Endothelial cell of umbilical vein (primary cell): ENCODE results near the gene LRRC47. TPM values are rescaled to one million over a fixed set of nuclear protein-coding genes. Genes with fewer than 3 reads are reported as not detected.
"Not testable (repeated sequence)": the region's sequence is repeated elsewhere in the genome, so short reads cannot be mapped to it uniquely, and the experiment has no call there.

Experiments used
- BruUV-seq: library from RNA; stranded (reverse); fragments of 400-500 nt; replicated peaks from 2 replicates; lab custom pipeline; 2021; lab: Mats Ljungman, UMichigan
- CTCF ChIA-PET: fragments of 300-600, 350-600 bp; sonication (Branson Sonifier 250); formaldehyde crosslinking; loops from one replicate; lab custom pipeline; 2021; ENCODE audit warnings: antibody characterized with exemption, inconsistent platforms; lab: Charles Lee
- POLR2A ChIA-PET: fragments of 300-600, 350-600 bp; sonication (Branson Sonifier 250); formaldehyde crosslinking; loops from one replicate; lab custom pipeline; 2021; ENCODE audit warnings: antibody characterized with exemption, inconsistent platforms; lab: Charles Lee
- DNase-seq: peaks from one replicate; pipeline ENCODE4 v3.0.0-alpha.2; 2011; ENCODE audit warnings: low read depth, low spot score
- FAIRE-seq: peaks from 2 replicates; lab custom pipeline; 2011; peaks lifted over from hg19 to GRCh38; lab: Jason Lieb, UNC
- H2AFZ ChIP-seq: 2 replicates; pipeline ENCODE4 v1.6.0; 2012; ENCODE audit warnings: low read depth, low read length, control low read depth, inconsistent platforms
- H3K27ac ChIP-seq: 2 replicates; pipeline ENCODE4 v1.5.1; 2011; ENCODE audit warnings: low read depth, mild to moderate bottlenecking, control low read depth, low read length, moderate library complexity; ENCODE audit not compliant: insufficient read depth
- H3K27me3 ChIP-seq, 2 experiments: 2 replicates each; pipeline versions ENCODE4 v1.6.0 to v1.6.1; 2011; ENCODE audit warnings: low read length in 2 of 2, mixed read lengths in 1 of 2; ENCODE audit not compliant: control insufficient read depth in 2 of 2, insufficient read depth in 2 of 2
- H3K36me3 ChIP-seq, 2 experiments: 2 replicates in 1 of 2; 3 replicates in 1 of 2; pipeline ENCODE4 v1.5.1; 2011; ENCODE audit warnings: low read length in 2 of 2, mild to moderate bottlenecking in 1 of 2, moderate library complexity in 1 of 2; ENCODE audit not compliant: control insufficient read depth in 2 of 2, insufficient read depth in 2 of 2; ENCODE audit errors: extremely low read depth in 1 of 2
- H3K4me1 ChIP-seq: 3 replicates; pipeline ENCODE4 v1.5.1; 2011; ENCODE audit warnings: mild to moderate bottlenecking, low read length; ENCODE audit not compliant: control insufficient read depth, insufficient read depth; ENCODE audit errors: extremely low read depth
- H3K4me2 ChIP-seq: 2 replicates; pipeline ENCODE4 v1.6.1; 2011; ENCODE audit warnings: low read length, control low read depth, mixed read lengths; ENCODE audit not compliant: insufficient read depth
- H3K4me3 ChIP-seq, 3 experiments: fragments of 200-600 bp in 1 of 3; sonication (generic), shearing (Covaris generic) in 1 of 3; replicated peaks in 1 of 3; 2 replicates each; pipeline ENCODE4 v1.5.1; 2011 to 2016; ENCODE audit warnings: control low read depth in 3 of 3, low read length in 3 of 3, mild to moderate bottlenecking in 2 of 3, inconsistent platforms in 1 of 3, low read depth in 1 of 3, moderate library complexity in 1 of 3; ENCODE audit not compliant: insufficient read depth in 1 of 3
- H3K79me2 ChIP-seq: 2 replicates; pipeline ENCODE4 v1.6.0; 2012; ENCODE audit warnings: low read length, inconsistent platforms; ENCODE audit not compliant: control insufficient read depth, insufficient read depth
- H3K9ac ChIP-seq: replicated peaks from 2 replicates; pipeline ENCODE3; 2011; ENCODE audit warnings: low read length, control low read depth; ENCODE audit not compliant: insufficient read depth; ENCODE audit errors: extremely low read depth
- H3K9me1 ChIP-seq: replicated peaks from 3 replicates; pipeline ENCODE4 v1.6.0; 2011; ENCODE audit warnings: mild to moderate bottlenecking, low read length; ENCODE audit not compliant: control insufficient read depth, insufficient read depth; ENCODE audit errors: extremely low read depth
- H3K9me3 ChIP-seq: replicated peaks from 2 replicates; pipeline ENCODE4 v1.5.1; 2012; ENCODE audit warnings: low read length, inconsistent platforms; ENCODE audit not compliant: control insufficient read depth, insufficient read depth
- H4K20me1 ChIP-seq: replicated peaks from 2 replicates; pipeline ENCODE3; 2011; ENCODE audit warnings: mild to moderate bottlenecking, low read length; ENCODE audit not compliant: control insufficient read depth, insufficient read depth; ENCODE audit errors: extremely low read depth
- CTCF ChIP-seq, 2 donors: IDR thresholded peaks; 1 replicate in 1 of 2; 2 replicates in 1 of 2; pipeline ENCODE4 v1.5.1; 2011; ENCODE audit warnings: low read length in 2 of 2, mild to moderate bottlenecking in 2 of 2, moderate library complexity in 2 of 2, control low read depth in 1 of 2, inconsistent platforms in 1 of 2, low read depth in 1 of 2; ENCODE audit not compliant: insufficient read depth in 1 of 2; ENCODE audit errors: extremely low read depth in 1 of 2
- EZH2 ChIP-seq: IDR thresholded peaks from 2 replicates; pipeline ENCODE4 v1.6.1; 2012; ENCODE audit warnings: borderline replicate concordance, low read depth, mild to moderate bottlenecking, moderate library complexity, low read length, inconsistent platforms; ENCODE audit not compliant: severe bottlenecking
- FOS ChIP-seq: IDR thresholded peaks from 2 replicates; pipeline ENCODE4 v1.6.1; 2011; ENCODE audit warnings: mild to moderate bottlenecking, low read length, moderate library complexity, borderline replicate concordance; ENCODE audit not compliant: insufficient read depth
- GATA2 ChIP-seq: IDR thresholded peaks from 2 replicates; pipeline ENCODE4 v1.7.0; 2011; ENCODE audit warnings: low read depth, mild to moderate bottlenecking, moderate library complexity, mixed read lengths, low read length; ENCODE audit not compliant: insufficient read length, insufficient read depth
- JUN ChIP-seq: IDR thresholded peaks from 2 replicates; pipeline ENCODE4 v1.6.1; 2011; ENCODE audit warnings: borderline replicate concordance, low read depth; ENCODE audit not compliant: insufficient read length, insufficient read depth
- MAX ChIP-seq: IDR thresholded peaks from 2 replicates; pipeline ENCODE4 v1.6.1; 2011; ENCODE audit not compliant: insufficient read depth, insufficient read length
- MYC ChIP-seq: IDR thresholded peaks from one replicate; pipeline ENCODE4 v1.6.1; 2011; ENCODE audit warnings: mild to moderate bottlenecking, low read depth, low read length
- POLR2A ChIP-seq: IDR thresholded peaks from 2 replicates; pipeline ENCODE4 v1.6.1; 2012; ENCODE audit warnings: low read depth, mild to moderate bottlenecking, control low read depth, low read length
- POLR2AphosphoS5 ChIP-seq: IDR thresholded peaks from 2 replicates; pipeline ENCODE4 v1.6.1; 2012; ENCODE audit warnings: low read depth, mild to moderate bottlenecking, control low read depth, low read length, moderate library complexity; ENCODE audit not compliant: insufficient read depth
- dilution Hi-C: fragments of 300-500 bp; cut with MboI; formaldehyde crosslinking; loops from one replicate; pipeline ENCODE4 v1.15.0; 2019; ENCODE audit warnings: low sequenced_read_pairs; ENCODE audit not compliant: extremely low pct_ligation_motif_present
- intact Hi-C: fragments of 100-400 bp; cut with micrococcal nuclease; formaldehyde crosslinking; loops from one replicate; pipeline ENCODE4 v1.10.0; 2022
- polyA plus RNA-seq, 4 experiments: library from polyadenylated mRNA; depleted of rRNA in 3 of 4; stranded (reverse) in 3 of 4; unstranded in 1 of 4; fragments of >200 nt; gene quantifications; 2 replicates each; pipeline versions ENCODE4 v1.2.1 to v1.2.3, GENCODE V29; 2011 to 2012; ENCODE audit warnings: missing spikeins in 1 of 4
- total RNA-seq: library from RNA; stranded (reverse); gene quantifications from 2 replicates; pipeline ENCODE4 v1.2.3, GENCODE V29; 2021

Gene LRRC47
- total and polyA plus RNA-seq, 2 donors (not counting 3 experiments of a cell fraction or from before 2014, with no cell fraction given): 23.7 to 42.5 TPM

- intact Hi-C loops (no loop called here), dilution Hi-C loops (no loop called here)
- FAIRE-seq: no peak
- no peak overlapping the region for H3K4me3 ChIP-seq
- ChIA-PET POLR2A (no interaction called here), CTCF (no interaction called here)
- peaks cover 0 to 7% of the 10 kb centered on the region in 2 experiments for H3K27me3 ChIP-seq
- no peak overlapping the region for H3K27ac ChIP-seq
- no TSS peak for BruUV-seq
- H3K9me3 ChIP-seq: no peaks in the 10 kb centered on the region
- no peaks in the 10 kb centered on the region for H3K9me1 ChIP-seq
- no peaks in the 10 kb centered on the region for H3K36me3 ChIP-seq
- H3K4me2 ChIP-seq: no peak overlapping the region
- DNase-seq: no peak
- H3K79me2 ChIP-seq: peaks cover 5% of the 10 kb centered on the region
- no peak overlapping the region for H3K9ac ChIP-seq
- TF ChIP-seq POLR2A (no peak), GATA2 (no peak), MYC (no peak), MAX (no peak), POLR2AphosphoS5 (no peak), FOS (no peak), EZH2 (no peak), JUN (no peak), CTCF (IDR thresholded peaks at IDR 0.05; ENCODE audit: extremely low read depth in 1 of 2, insufficient read depth in 1 of 2, low read depth in 1 of 2, low read length in 2 of 2) (no peak)
- H3K4me1 ChIP-seq: peaks cover 11% of the 10 kb centered on the region
- no peak overlapping the region for H2AFZ ChIP-seq
- H4K20me1 ChIP-seq: no peaks in the 10 kb centered on the region
Observed at GRCh38 chr1:3749512-3749911, 46.8 kb downstream of the LRRC47 start.

GRCh38 chr1:3748316-3748900 lies 47.9 kb downstream of the LRRC47 start:
- BruUV-seq, H3K9ac ChIP-seq, H3K27ac ChIP-seq, H3K27me3 ChIP-seq, H3K36me3 ChIP-seq, FAIRE-seq, H4K20me1 ChIP-seq, H3K4me2 ChIP-seq, CTCF ChIA-PET, H3K9me3 ChIP-seq, intact Hi-C loops, H3K9me1 ChIP-seq, H2AFZ ChIP-seq, POLR2A ChIA-PET, dilution Hi-C loops, H3K79me2 ChIP-seq, H3K4me3 ChIP-seq, DNase-seq: not testable (repeated sequence)
- peaks cover 11% of the 10 kb centered on the region for H3K4me1 ChIP-seq
